NCI-H128 (cell line): ENCODE measurements around the gene SIRT3.

Experiments used
- DNase-seq: peaks from one replicate; lab custom pipeline; 2025; ENCODE audit not compliant: unreplicated experiment; lab: John Stamatoyannopoulos, UW

The SIRT3 gene

GRCh38 chr11:235997-236773 lies at the start of gene SIRT3:
TSS of gene SIRT3 (minus strand) at chr11:236342. CDS start at chr11:236328, 14 bp downstream.
- DNase-seq, result peak; percentile 36

GRCh38 chr11:285894-286220 lies 49.7 kb upstream of the SIRT3 start:
- no peak for DNase-seq

GRCh38 chr11:285021-285893 lies 49.1 kb upstream of the SIRT3 start:
- no peak for DNase-seq

GRCh38 chr11:284105-285020 lies 48.2 kb upstream of the SIRT3 start:
- DNase-seq, result no peak

- no peak for DNase-seq
Measured at GRCh38 chr11:283405-284104, 47.4 kb upstream of the SIRT3 start.

GRCh38 chr11:282630-283360 lies 46.7 kb upstream of the SIRT3 start:
- DNase-seq, result no peak

- DNase-seq, result no peak
Measured at GRCh38 chr11:282171-282570, 46.0 kb upstream of the SIRT3 start.

- DNase-seq, result no peak
Measured at GRCh38 chr11:281486-282161, 45.5 kb upstream of the SIRT3 start.

GRCh38 chr11:280706-281485 lies 44.8 kb upstream of the SIRT3 start:
- no peak for DNase-seq

GRCh38 chr11:279966-280705 lies 44.0 kb upstream of the SIRT3 start:
- DNase-seq, result no peak

GRCh38 chr11:279040-279965 lies 43.2 kb upstream of the SIRT3 start:
- DNase-seq, result no peak

GRCh38 chr11:278001-278951 lies 42.1 kb upstream of the SIRT3 start, which contains the start of gene NLRP6:
TSS of gene NLRP6 (plus strand) at chr11:278407. CDS start at chr11:278570, 163 bp downstream.
- no peak for DNase-seq

GRCh38 chr11:276219-276618 lies 40.1 kb upstream of the SIRT3 start:
- no peak for DNase-seq

GRCh38 chr11:272931-273198 lies 36.7 kb upstream of the SIRT3 start:
- DNase-seq, result no peak

GRCh38 chr11:272195-272930 lies 36.2 kb upstream of the SIRT3 start:
- DNase-seq, result no peak
